Mucosa of descending colon (tissue), 3 donors: ENCODE measurements around the gene SLC2A10. TPM values are rescaled to one million over a fixed set of nuclear protein-coding genes. Genes with fewer than 3 reads are reported as not detected.

ENCODE experiments used
- ATAC-seq: fragments of 200-7000 bp; cut with Tn5 transposase; one replicate; pipeline ENCODE4 v1.9.1; 2020; ENCODE audit warnings: mild to moderate bottlenecking, moderate library complexity
- DNase-seq, 3 donors: peaks; one replicate each; pipeline ENCODE4 v3.0.0-alpha.2; 2020
- H3K36me3 ChIP-seq: fragments of 200-600 bp; one replicate; pipeline ENCODE4 v1.8.0; 2021; ENCODE audit warnings: low read depth, mild to moderate bottlenecking
- H3K4me1 ChIP-seq: fragments of 200-600 bp; one replicate; pipeline ENCODE4 v1.8.0; 2021; ENCODE audit warnings: low read depth, mild to moderate bottlenecking
- H3K4me3 ChIP-seq: fragments of 200-600 bp; one replicate; pipeline ENCODE4 v1.8.0; 2021; ENCODE audit warnings: mild to moderate bottlenecking
- H3K9me3 ChIP-seq: fragments of 200-600 bp; one replicate; pipeline ENCODE4 v1.8.0; 2021; ENCODE audit warnings: mild to moderate bottlenecking
- intact Hi-C, 2 donors: fragments of 100-400 bp; cut with DNase I in 1 of 2; cut with micrococcal nuclease in 1 of 2; formaldehyde crosslinking; loops; one replicate each; pipeline versions ENCODE4 v1.11.0 to v1.11.1; 2022; cut with DNase I, micrococcal nuclease
- total RNA-seq, 3 donors: library from RNA; stranded (reverse); fragmentation: NEBNext Ultra II Directional in 2 of 3; extraction: Animal tissue kit (Norgen Biotek cat#: 25700) in 2 of 3; gene quantifications; one replicate each; pipeline versions ENCODE4 v1.2.1 to v1.2.4, GENCODE V29; 2021 to 2023
- TF ChIP-seq, protein P1 (sequence below): fragments of 200-600 bp; IDR thresholded peaks from one replicate; pipeline ENCODE4 v1.8.0; 2022; ENCODE audit warnings: antibody characterized with exemption, mild to moderate bottlenecking
- donor health status: DM: no; HTN: no; CAD: no; lungs with moderate emphysema.
- donor health status: DM: no; HTN: no; CAD: no.
- donor health status: DM: no; HTN: yes; CAD: no.

SLC2A10 gene
- total RNA-seq, 3 donors from 2014 or later = 13.4 to 37.5 (median 26.3) TPM

DNA sequence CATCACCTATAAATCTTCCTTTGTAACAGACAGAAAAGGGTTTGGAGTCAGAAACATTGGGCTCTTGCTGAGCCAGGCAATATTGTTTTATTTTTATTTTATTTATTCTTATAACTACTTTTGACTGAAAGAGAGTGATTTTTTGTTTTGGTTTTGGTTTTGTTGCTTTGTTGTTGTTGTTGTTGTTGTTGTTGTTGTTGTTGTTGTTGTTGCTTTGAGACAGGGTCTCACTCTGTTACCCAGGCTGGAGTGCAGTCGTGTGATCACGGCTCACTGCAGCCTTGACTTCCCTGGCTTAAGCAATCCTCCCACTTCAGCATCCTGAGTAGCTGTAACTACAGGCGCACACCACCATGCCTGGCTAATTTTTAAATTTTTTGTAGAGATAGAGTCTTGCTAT, 43.1 kb upstream of the SLC2A10 start:
- TF ChIP-seq, protein P1, sequence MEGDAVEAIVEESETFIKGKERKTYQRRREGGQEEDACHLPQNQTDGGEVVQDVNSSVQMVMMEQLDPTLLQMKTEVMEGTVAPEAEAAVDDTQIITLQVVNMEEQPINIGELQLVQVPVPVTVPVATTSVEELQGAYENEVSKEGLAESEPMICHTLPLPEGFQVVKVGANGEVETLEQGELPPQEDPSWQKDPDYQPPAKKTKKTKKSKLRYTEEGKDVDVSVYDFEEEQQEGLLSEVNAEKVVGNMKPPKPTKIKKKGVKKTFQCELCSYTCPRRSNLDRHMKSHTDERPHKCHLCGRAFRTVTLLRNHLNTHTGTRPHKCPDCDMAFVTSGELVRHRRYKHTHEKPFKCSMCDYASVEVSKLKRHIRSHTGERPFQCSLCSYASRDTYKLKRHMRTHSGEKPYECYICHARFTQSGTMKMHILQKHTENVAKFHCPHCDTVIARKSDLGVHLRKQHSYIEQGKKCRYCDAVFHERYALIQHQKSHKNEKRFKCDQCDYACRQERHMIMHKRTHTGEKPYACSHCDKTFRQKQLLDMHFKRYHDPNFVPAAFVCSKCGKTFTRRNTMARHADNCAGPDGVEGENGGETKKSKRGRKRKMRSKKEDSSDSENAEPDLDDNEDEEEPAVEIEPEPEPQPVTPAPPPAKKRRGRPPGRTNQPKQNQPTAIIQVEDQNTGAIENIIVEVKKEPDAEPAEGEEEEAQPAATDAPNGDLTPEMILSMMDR = no peak
- ATAC-seq = no peak
- Histone ChIP-seq H3K4me3 (no peak overlapping the region), H3K36me3 (no peaks in the 10 kb centered on the region), H3K4me1 (no peaks in the 10 kb centered on the region), H3K9me3 (peaks cover 9% of the 10 kb centered on the region)
- intact Hi-C loops = no loop called here
- no peak for DNase-seq

DNA sequence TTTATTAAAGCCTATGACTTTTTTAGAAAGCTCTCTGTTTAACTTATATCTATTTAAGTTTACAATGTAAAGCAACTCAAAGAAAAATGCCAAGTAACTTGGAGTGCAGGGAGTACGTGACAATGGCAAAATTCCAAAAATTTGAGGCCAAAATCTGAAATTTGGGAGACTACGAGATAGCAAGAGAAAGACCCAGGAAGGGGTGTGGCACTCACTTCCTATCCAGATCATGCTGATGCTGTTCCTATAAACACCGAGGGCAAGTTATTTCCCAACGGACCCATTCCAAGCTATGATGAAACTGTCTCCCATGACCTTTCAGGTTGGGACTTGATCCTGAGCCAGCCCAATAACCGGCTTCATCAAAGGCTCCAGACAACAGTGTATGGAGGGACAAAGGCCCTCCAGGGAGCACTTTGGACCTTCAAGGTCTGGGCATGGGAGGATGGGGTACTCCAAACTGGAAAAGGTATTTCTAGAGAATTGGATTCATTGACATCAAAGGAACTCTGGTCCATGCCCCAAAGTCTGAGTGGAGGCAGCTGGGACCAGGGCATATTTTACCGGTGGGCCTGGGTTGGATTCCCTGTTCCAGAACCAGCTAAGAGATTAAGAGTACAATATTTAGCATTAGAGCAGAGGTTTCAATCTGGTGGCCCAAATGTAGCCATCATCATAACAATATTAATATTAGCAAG, 42.5 kb upstream of the SLC2A10 start:
- TF ChIP-seq, protein P1 = no peak
- DNase-seq (no peak), ATAC-seq (no peak)
- intact Hi-C loops = no loop called here
- no peaks in the 10 kb centered on the region for H3K36me3 ChIP-seq
- H3K4me3 ChIP-seq = no peak overlapping the region
- H3K9me3 ChIP-seq = peaks cover 9% of the 10 kb centered on the region
- H3K4me1 ChIP-seq = no peaks in the 10 kb centered on the region

DNA sequence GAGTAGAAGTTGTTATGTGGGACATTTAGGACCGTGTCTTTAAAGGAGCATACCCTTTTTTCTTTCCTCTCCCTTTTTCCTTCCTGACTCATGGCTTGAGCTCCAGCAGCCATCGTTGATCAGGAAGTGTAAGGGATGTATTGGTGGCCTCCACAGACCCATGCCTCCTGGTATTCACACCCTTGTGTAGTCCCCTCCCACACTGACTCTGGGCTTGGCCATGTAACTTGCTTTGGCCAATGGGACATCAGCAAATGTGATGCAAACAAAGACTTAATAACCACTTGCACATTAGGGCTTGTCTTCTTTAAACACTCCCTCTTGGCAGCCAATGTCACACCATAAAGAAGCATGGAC, 39.2 kb upstream of the SLC2A10 start:
- Histone ChIP-seq H3K36me3 (no peaks in the 10 kb centered on the region), H3K4me3 (no peak overlapping the region), H3K9me3 (peaks cover 9% of the 10 kb centered on the region), H3K4me1 (no peaks in the 10 kb centered on the region)
- DNase-seq (no peak), ATAC-seq (no peak)
- TF ChIP-seq, protein P1 = no peak
- intact Hi-C loops = no loop called here

DNA sequence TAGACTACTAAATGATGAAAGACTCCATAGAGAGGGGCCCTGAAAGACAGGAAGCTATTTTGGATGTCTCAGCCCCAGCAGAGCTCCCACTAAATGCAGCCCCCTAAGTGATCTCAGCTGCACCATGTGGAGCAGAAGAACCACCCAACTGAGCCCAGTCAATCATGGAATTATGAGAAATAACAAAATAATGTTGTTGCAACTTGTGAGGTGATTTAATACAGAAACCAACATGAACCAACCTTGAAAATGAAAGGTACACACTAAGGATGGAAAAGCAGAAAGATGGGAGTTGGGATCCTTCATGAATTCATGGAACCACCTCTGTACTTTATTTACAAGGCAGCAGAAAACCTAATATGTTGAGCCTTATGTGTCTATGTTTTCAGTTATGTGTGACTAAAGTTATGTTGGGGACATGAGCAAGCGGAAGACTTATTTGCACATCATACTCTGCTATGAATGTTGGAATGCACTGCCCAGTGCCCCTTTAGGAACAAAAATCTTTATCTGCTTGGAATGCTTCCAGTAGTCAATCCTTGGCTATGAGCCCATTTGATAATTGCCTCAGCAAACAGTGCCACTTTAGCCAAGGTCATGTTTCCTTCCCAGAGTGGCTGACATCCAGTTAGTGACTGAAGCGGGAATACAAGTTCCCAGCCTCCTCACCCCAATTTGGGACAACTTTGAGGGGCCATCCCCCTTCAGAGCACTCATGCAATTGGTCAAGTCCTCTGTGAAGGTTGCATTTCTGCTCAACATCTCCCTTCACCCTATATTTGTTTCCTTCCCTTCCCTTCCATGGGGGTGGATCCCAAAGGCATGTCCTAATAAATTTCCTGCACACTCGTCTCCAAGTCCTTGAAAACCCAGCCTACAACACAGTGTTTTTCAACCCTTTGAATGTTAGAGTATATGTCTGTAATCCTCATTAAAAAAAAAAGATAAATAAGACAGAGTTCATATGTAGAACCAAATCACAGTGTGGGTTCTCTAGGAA, 38.6 kb upstream of the SLC2A10 start:
- no peak for ATAC-seq
- TF ChIP-seq, protein P1 = no peak
- peaks cover 9% of the 10 kb centered on the region for H3K9me3 ChIP-seq
- H3K4me3 ChIP-seq = no peak overlapping the region
- H3K36me3 ChIP-seq = no peaks in the 10 kb centered on the region
- no peaks in the 10 kb centered on the region for H3K4me1 ChIP-seq
- no peak for DNase-seq
- intact Hi-C loops = no loop called here

DNA sequence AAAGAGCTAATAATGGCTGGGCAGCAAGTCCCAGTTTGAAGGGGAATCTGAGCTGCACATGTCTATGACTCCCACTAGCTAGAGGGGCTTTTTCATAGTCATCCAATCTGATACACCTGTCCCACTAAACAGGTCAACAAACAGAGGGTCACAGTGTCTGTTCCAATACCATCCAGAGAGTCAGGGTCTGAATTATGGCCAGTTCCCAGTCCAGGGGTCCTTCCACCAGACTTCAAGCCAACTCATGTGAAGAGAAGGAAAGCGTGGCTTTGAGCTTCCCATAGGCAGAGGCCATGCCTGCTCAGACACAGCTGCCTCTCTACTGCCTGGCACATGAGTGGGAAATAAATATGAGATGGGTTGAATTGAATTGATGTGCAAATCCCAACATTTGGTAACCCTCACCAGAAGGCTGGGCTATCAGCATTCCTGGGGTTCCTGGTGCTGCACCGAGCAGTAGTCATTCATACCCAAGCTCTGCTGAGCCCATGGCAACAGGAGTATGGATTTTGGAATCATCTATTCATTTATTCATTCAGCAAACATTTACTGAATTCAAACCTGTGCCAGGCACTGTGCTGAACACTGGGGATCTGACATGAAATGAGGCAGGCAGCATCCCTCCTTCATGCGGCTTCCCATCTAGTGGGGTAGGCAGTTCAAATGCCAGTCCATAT, 37.4 kb upstream of the SLC2A10 start:
- H3K36me3 ChIP-seq = no peaks in the 10 kb centered on the region
- ATAC-seq = no peak
- DNase-seq = no peak
- H3K4me3 ChIP-seq = no peak overlapping the region
- peaks cover 9% of the 10 kb centered on the region for H3K9me3 ChIP-seq
- TF ChIP-seq, protein P1 = no peak
- no peaks in the 10 kb centered on the region for H3K4me1 ChIP-seq
- intact Hi-C loops = no loop called here
